CD4-positive, alpha-beta T cell (primary cell): ENCODE data around the gene CACHD1. TPM values are rescaled to one million over a fixed set of nuclear protein-coding genes. Genes with fewer than 3 reads are reported as not detected.

Source experiments
- ATAC-seq: fragments of 200-7000 bp; cut with Tn5 transposase; one replicate; pipeline ENCODE4 v1.10.0; 2022; ENCODE audit warnings: mild to moderate bottlenecking; ENCODE audit not compliant: poor library complexity
- CTCF ChIA-PET: fragments of 350-600 bp; sonication (Branson Sonifier 250); formaldehyde crosslinking; loops from one replicate; lab custom pipeline; 2021; ENCODE audit warnings: antibody characterized with exemption, inconsistent platforms; lab: Charles Lee
- POLR2A ChIA-PET: fragments of 350-600 bp; sonication (Branson Sonifier 250); formaldehyde crosslinking; loops from one replicate; lab custom pipeline; 2021; ENCODE audit warnings: antibody characterized with exemption, inconsistent platforms; lab: Charles Lee
- DNase-seq, 14 experiments: peaks; one replicate each; pipeline ENCODE4 v3.0.0-alpha.2; 2013 to 2020; ENCODE audit warnings: mixed read lengths in 2 of 14
- H3K27ac ChIP-seq, 2 donors: one replicate each; pipeline versions ENCODE4 v1.5.1 to v1.7.0; 2013; ENCODE audit warnings: low read length in 2 of 2, low read depth in 1 of 2, mild to moderate bottlenecking in 1 of 2
- H3K27me3 ChIP-seq, 2 experiments: 1 replicate in 1 of 2; 2 replicates in 1 of 2; pipeline versions ENCODE4 v1.6.1 to v1.7.0; 2013; ENCODE audit warnings: low read length in 2 of 2, control low read depth in 1 of 2, mild to moderate bottlenecking in 1 of 2, moderate library complexity in 1 of 2; ENCODE audit not compliant: insufficient read depth in 2 of 2, control insufficient read depth in 1 of 2
- H3K36me3 ChIP-seq: one replicate; pipeline ENCODE4 v1.6.1; 2013; ENCODE audit warnings: low read length, control low read depth; ENCODE audit not compliant: insufficient read depth
- H3K4me1 ChIP-seq: one replicate; pipeline ENCODE4 v1.6.1; 2013; ENCODE audit warnings: low read length, control low read depth; ENCODE audit not compliant: insufficient read depth
- H3K4me3 ChIP-seq: one replicate; pipeline ENCODE4 v1.5.1; 2013; ENCODE audit warnings: mild to moderate bottlenecking, low read length, moderate library complexity
- H3K9me3 ChIP-seq, 2 experiments: 1 replicate in 1 of 2; 2 replicates in 1 of 2; pipeline versions ENCODE4 v1.6.1 to v1.7.0; 2013; ENCODE audit warnings: low read length in 2 of 2, mild to moderate bottlenecking in 2 of 2, control low read depth in 1 of 2, moderate library complexity in 1 of 2; ENCODE audit not compliant: control insufficient read depth in 1 of 2, insufficient read depth in 1 of 2
- H3K27ac Mint-ChIP-seq: one replicate; pipeline ENCODE4 v1.8.0; 2020; ENCODE audit warnings: mixed read lengths
- H3K27me3 Mint-ChIP-seq: one replicate; pipeline ENCODE4 v1.8.0; 2021; ENCODE audit warnings: mixed read lengths
- H3K36me3 Mint-ChIP-seq: one replicate; pipeline ENCODE4 v1.8.0; 2021; ENCODE audit warnings: low read depth, mixed read lengths
- H3K4me1 Mint-ChIP-seq: one replicate; pipeline ENCODE4 v1.8.0; 2021; ENCODE audit warnings: low read depth, mixed read lengths
- H3K4me3 Mint-ChIP-seq: one replicate; pipeline ENCODE4 v1.8.0; 2020; ENCODE audit warnings: mild to moderate bottlenecking, mixed read lengths
- H3K9me3 Mint-ChIP-seq: one replicate; pipeline ENCODE4 v1.8.0; 2020; ENCODE audit warnings: mixed read lengths
- CTCF ChIP-seq: fragments of 200-600 bp; IDR thresholded peaks from one replicate; pipeline ENCODE4 v1.8.0; 2022; ENCODE audit warnings: antibody characterized with exemption, mild to moderate bottlenecking
- intact Hi-C, 2 experiments: fragments of 100-400 bp; cut with DNase I in 1 of 2; cut with micrococcal nuclease in 1 of 2; formaldehyde crosslinking; loops; one replicate each; pipeline versions ENCODE4 v1.15.1 to v1.9.0; 2023 to 2025; cut with DNase I, micrococcal nuclease
- total RNA-seq, 174 experiments: library from RNA in 2 of 174; stranded (reverse) in 2 of 174; gene quantifications; one replicate each; pipeline ENCODE4 v1.2.3 and lab custom pipeline; 2021 to 2026

The CACHD1 gene
- total RNA-seq, 2 experiments from 2014 or later, result 6.2 to 7.1 TPM

- DNase-seq (peak in 1 of 14 experiments; percentile 5), ATAC-seq (no peak)
- peaks cover 18% of the 10 kb centered on the region for H3K4me1 ChIP-seq
- H3K9me3 ChIP-seq, result peaks cover 0 to 9% of the 10 kb centered on the region in 2 experiments
- POLR2A ChIA-PET, result no interaction called here
- no peaks in the 10 kb centered on the region for H3K36me3 ChIP-seq
- H3K27me3 ChIP-seq, result peaks cover 14 to 31% of the 10 kb centered on the region in 2 experiments
- Mint-ChIP-seq H3K27me3 (peaks cover 43% of the 10 kb centered on the region), H3K27ac (peak overlapping the region; percentile 62), H3K36me3 (peaks cover 4% of the 10 kb centered on the region), H3K4me1 (peaks cover 42% of the 10 kb centered on the region), H3K4me3 (peak overlapping the region; percentile 92), H3K9me3 (no peaks in the 10 kb centered on the region)
- intact Hi-C loops, result loop anchor here (2.0 to 10.0 kb wide), 6 partner anchors 37 to 352 kb away; no protein-coding TSS in a partner anchor
- no peak overlapping the region for H3K27ac ChIP-seq
- H3K4me3 ChIP-seq, result peak overlapping the region; percentile 45
- CTCF ChIA-PET, result no interaction called here
- no peak for TF ChIP-seq CTCF
These were observed 812 bp downstream of the CACHD1 start for GRCh38 chr1:64470665-64471217.

- no peaks in the 10 kb centered on the region for H3K36me3 ChIP-seq
- peak overlapping the region; percentile 45 for H3K4me3 ChIP-seq
- peaks cover 43% of the 10 kb centered on the region for H3K27me3 Mint-ChIP-seq
- intact Hi-C loops, result loop anchor here (2.0 to 10.0 kb wide), 6 partner anchors 36 to 351 kb away; no protein-coding TSS in a partner anchor
- ChIA-PET POLR2A (no interaction called here), CTCF (interaction anchor here (1.0 kb wide), 1 partner anchor 16 kb away, joined by 3 read pairs; no protein-coding TSS in a partner anchor)
- H3K27me3 ChIP-seq, result peaks cover 14 to 31% of the 10 kb centered on the region in 2 experiments
- peaks cover 18% of the 10 kb centered on the region for H3K4me1 ChIP-seq
- peaks cover 4% of the 10 kb centered on the region for H3K36me3 Mint-ChIP-seq
- peaks cover 0 to 9% of the 10 kb centered on the region in 2 experiments for H3K9me3 ChIP-seq
- ATAC-seq, result no peak
- no peak for TF ChIP-seq CTCF
- no peaks in the 10 kb centered on the region for H3K9me3 Mint-ChIP-seq
- H3K27ac ChIP-seq, result no peak overlapping the region
- peak overlapping the region; percentile 92 for H3K4me3 Mint-ChIP-seq
- peak overlapping the region; percentile 62 for H3K27ac Mint-ChIP-seq
- peaks cover 48% of the 10 kb centered on the region for H3K4me1 Mint-ChIP-seq
- peak in 4 of 14 experiments; percentile 18 to 36 (median 20) for DNase-seq
These were observed 1.5 kb downstream of the CACHD1 start for GRCh38 chr1:64471218-64472039.

GRCh38 chr1:64472040-64472376, 2.1 kb downstream of the CACHD1 start:
- Histone ChIP-seq H3K36me3 (no peaks in the 10 kb centered on the region), H3K27ac (no peak overlapping the region), H3K9me3 (peaks cover 0 to 9% of the 10 kb centered on the region in 2 experiments), H3K4me3 (no peak overlapping the region), H3K4me1 (peaks cover 18% of the 10 kb centered on the region), H3K27me3 (peaks cover 14 to 31% of the 10 kb centered on the region in 2 experiments)
- no peak for TF ChIP-seq CTCF
- intact Hi-C loops, result loop anchor here (2.0 to 10.0 kb wide), 5 partner anchors 35 to 350 kb away; no protein-coding TSS in a partner anchor
- CTCF ChIA-PET, result interaction anchor here (1.0 kb wide), 1 partner anchor 16 kb away, joined by 3 read pairs; no protein-coding TSS in a partner anchor
- DNase-seq (no peak), ATAC-seq (no peak)
- Mint-ChIP-seq H3K4me3 (peak overlapping the region; percentile 92), H3K27me3 (peaks cover 43% of the 10 kb centered on the region), H3K9me3 (no peaks in the 10 kb centered on the region), H3K4me1 (peaks cover 54% of the 10 kb centered on the region), H3K27ac (peak overlapping the region; percentile 42), H3K36me3 (peaks cover 4% of the 10 kb centered on the region)
- POLR2A ChIA-PET, result no interaction called here
